OCI-LY1 (cell line): ENCODE data around the gene TMEM229B.

Experiments used
- H2AFZ ChIP-seq: fragments of 200-600 bp; sonication (generic), shearing (Covaris generic); 2 replicates; pipeline ENCODE4 v1.6.0; 2014; ENCODE audit warnings: antibody characterized with exemption, mild to moderate bottlenecking, low read length
- H3F3A ChIP-seq: fragments of 200-600 bp; sonication (generic), shearing (Covaris generic); 2 replicates; pipeline ENCODE4 v1.6.0; 2014; ENCODE audit warnings: mild to moderate bottlenecking, antibody characterized with exemption, low read length, moderate library complexity; ENCODE audit not compliant: insufficient read depth
- H3K27ac ChIP-seq: fragments of 200-600 bp; sonication (generic); 2 replicates; pipeline ENCODE4 v1.5.1; 2014; ENCODE audit warnings: low read length, mixed run types, mild to moderate bottlenecking, low read depth; ENCODE audit not compliant: poor library complexity, severe bottlenecking
- H3K27me3 ChIP-seq: fragments of 200-600 bp; sonication (generic); 2 replicates; pipeline ENCODE4 v1.6.0; 2014; ENCODE audit warnings: antibody characterized with exemption, mild to moderate bottlenecking, low read length, moderate library complexity; ENCODE audit not compliant: insufficient read depth
- H3K36me3 ChIP-seq: fragments of 200-600 bp; sonication (generic); 2 replicates; pipeline ENCODE4 v1.6.1; 2014; ENCODE audit warnings: mild to moderate bottlenecking, antibody characterized with exemption, low read length, moderate library complexity, mixed read lengths; ENCODE audit not compliant: insufficient read depth
- H3K4me1 ChIP-seq: fragments of 200-600 bp; sonication (generic); 2 replicates; pipeline ENCODE4 v1.5.1; 2014; ENCODE audit warnings: mild to moderate bottlenecking, low read length, moderate library complexity; ENCODE audit not compliant: insufficient read depth, severe bottlenecking
- H3K4me2 ChIP-seq: fragments of 200-600 bp; sonication (generic), shearing (Covaris generic); 2 replicates; pipeline ENCODE4 v1.6.1; 2014; ENCODE audit warnings: low read length
- H3K4me3 ChIP-seq: fragments of 200-600 bp; sonication (generic); 2 replicates; pipeline ENCODE4 v1.5.1; 2014; ENCODE audit warnings: low read length, low read depth, mild to moderate bottlenecking, mixed read lengths; ENCODE audit not compliant: poor library complexity, severe bottlenecking
- H3K79me2 ChIP-seq: fragments of 200-600 bp; shearing (Covaris generic); 2 replicates; pipeline ENCODE4 v1.6.1; 2016; ENCODE audit warnings: mixed run types, low read length, mixed read lengths; ENCODE audit not compliant: insufficient read depth
- H3K9ac ChIP-seq: fragments of 200-600 bp; sonication (generic), shearing (Covaris generic); 2 replicates; pipeline ENCODE4 v1.6.1; 2014; ENCODE audit warnings: mild to moderate bottlenecking, low read length, mixed read lengths
- H3K9me2 ChIP-seq: fragments of 200-600 bp; sonication (generic), shearing (Covaris generic); 2 replicates; pipeline ENCODE4 v1.6.1; 2014; ENCODE audit warnings: low read depth, mild to moderate bottlenecking, low read length, mixed read lengths
- H3K9me3 ChIP-seq: fragments of 200-600 bp; shearing (Covaris generic); 2 replicates; pipeline ENCODE4 v1.6.1; 2014; ENCODE audit warnings: low read length, mixed read lengths
- H4K20me1 ChIP-seq: fragments of 200-600 bp; sonication (generic), shearing (Covaris generic); 2 replicates; pipeline ENCODE4 v1.6.0; 2016; ENCODE audit warnings: mild to moderate bottlenecking, low read length; ENCODE audit not compliant: insufficient read depth
- EZH2 ChIP-seq: fragments of 200-600 bp; sonication (generic), shearing (Covaris generic); IDR thresholded peaks from 2 replicates; pipeline ENCODE4 v1.8.0; 2017; ENCODE audit warnings: borderline replicate concordance, mixed run types, mild to moderate bottlenecking, antibody characterized with exemption, low read length, moderate library complexity, mixed read lengths
- TF ChIP-seq, protein P1 (sequence below): fragments of 200-600 bp; sonication (generic), shearing (Covaris generic); IDR thresholded peaks from 2 replicates; pipeline ENCODE4 v1.5.1; 2017; ENCODE audit warnings: mild to moderate bottlenecking, antibody characterized with exemption, low read length, moderate library complexity, mixed read lengths

TMEM229B gene

DNA sequence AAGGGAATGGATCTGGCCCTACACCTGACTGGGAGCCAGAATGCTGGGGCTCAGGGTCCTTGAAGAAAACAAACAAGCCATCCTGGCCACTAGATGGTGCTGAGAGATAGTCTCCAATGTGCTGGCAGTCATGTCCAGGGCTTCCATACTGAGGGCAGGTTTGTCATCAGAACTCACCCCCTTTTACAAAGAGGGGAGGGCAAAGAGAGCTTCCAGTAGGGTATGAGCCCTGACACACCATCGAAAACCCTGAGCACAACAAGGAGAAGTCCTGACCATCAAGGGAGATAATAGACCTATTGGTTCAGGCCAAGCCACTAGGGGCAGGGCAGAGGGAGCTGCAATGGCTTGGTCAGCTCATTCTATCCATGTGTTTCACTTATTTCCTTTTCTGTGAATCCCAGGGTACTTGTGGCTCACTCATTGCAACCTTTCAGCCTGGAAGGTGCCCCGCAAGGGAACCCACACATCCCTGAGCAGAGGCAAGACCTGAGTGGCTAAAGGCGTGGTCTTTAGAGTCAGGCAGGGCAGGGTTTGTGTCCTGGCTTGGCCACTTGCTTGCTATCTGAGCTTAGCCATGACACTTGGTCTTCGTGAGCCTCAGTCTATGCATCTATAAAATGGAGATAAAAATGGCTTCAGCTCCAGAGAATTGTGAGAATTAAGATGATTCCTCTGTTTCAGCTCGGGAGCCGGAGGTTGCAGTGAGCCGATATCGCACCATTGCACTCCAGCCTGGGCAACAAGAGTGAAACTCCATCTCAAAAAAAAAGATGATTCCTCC lies 38.3 kb upstream of the TMEM229B start:
- no peak overlapping the region for H3K4me2 ChIP-seq
- H3K9ac ChIP-seq = no peak overlapping the region
- H2AFZ ChIP-seq = no peak overlapping the region
- H3K36me3 ChIP-seq = no peaks in the 10 kb centered on the region
- no peaks in the 10 kb centered on the region for H3K4me1 ChIP-seq
- no peaks in the 10 kb centered on the region for H3K9me3 ChIP-seq
- H3K27ac ChIP-seq = no peak overlapping the region
- no peak for TF ChIP-seq EZH2
- TF ChIP-seq, protein P1, sequence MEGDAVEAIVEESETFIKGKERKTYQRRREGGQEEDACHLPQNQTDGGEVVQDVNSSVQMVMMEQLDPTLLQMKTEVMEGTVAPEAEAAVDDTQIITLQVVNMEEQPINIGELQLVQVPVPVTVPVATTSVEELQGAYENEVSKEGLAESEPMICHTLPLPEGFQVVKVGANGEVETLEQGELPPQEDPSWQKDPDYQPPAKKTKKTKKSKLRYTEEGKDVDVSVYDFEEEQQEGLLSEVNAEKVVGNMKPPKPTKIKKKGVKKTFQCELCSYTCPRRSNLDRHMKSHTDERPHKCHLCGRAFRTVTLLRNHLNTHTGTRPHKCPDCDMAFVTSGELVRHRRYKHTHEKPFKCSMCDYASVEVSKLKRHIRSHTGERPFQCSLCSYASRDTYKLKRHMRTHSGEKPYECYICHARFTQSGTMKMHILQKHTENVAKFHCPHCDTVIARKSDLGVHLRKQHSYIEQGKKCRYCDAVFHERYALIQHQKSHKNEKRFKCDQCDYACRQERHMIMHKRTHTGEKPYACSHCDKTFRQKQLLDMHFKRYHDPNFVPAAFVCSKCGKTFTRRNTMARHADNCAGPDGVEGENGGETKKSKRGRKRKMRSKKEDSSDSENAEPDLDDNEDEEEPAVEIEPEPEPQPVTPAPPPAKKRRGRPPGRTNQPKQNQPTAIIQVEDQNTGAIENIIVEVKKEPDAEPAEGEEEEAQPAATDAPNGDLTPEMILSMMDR = peak; percentile 98
- H4K20me1 ChIP-seq = no peaks in the 10 kb centered on the region
- no peaks in the 10 kb centered on the region for H3K79me2 ChIP-seq
- no peaks in the 10 kb centered on the region for H3F3A ChIP-seq
- no peak overlapping the region for H3K4me3 ChIP-seq
- H3K9me2 ChIP-seq = no peaks in the 10 kb centered on the region
- H3K27me3 ChIP-seq = no peaks in the 10 kb centered on the region

DNA sequence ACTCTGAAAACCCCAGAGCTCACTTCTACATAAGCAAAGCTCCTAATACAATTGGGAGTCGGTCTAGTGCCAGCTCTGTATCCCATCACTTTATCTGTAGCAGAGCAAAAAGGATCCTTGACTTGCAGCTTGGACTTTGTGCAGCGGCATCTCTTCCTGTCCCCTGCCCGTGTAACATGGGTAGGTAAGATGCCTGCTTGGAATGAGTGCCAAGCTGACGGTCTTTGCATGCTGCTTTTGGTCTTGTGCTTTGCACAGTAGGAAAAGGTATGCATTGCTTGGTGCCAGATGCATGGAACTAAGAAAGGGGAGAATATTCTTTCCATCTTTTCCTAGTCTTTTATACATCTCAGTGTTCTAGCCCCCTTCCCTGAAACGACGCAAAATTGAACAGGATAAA lies 37.7 kb upstream of the TMEM229B start:
- H2AFZ ChIP-seq = no peak overlapping the region
- H3K27me3 ChIP-seq = no peaks in the 10 kb centered on the region
- H3K9me3 ChIP-seq = no peaks in the 10 kb centered on the region
- H4K20me1 ChIP-seq = no peaks in the 10 kb centered on the region
- no peaks in the 10 kb centered on the region for H3K9me2 ChIP-seq
- H3K9ac ChIP-seq = no peak overlapping the region
- H3F3A ChIP-seq = no peaks in the 10 kb centered on the region
- H3K4me1 ChIP-seq = no peaks in the 10 kb centered on the region
- no peak overlapping the region for H3K4me2 ChIP-seq
- H3K4me3 ChIP-seq = no peak overlapping the region
- no peak overlapping the region for H3K27ac ChIP-seq
- TF ChIP-seq EZH2 = no peak
- TF ChIP-seq, protein P1 = no peak
- no peaks in the 10 kb centered on the region for H3K79me2 ChIP-seq
- no peaks in the 10 kb centered on the region for H3K36me3 ChIP-seq

DNA sequence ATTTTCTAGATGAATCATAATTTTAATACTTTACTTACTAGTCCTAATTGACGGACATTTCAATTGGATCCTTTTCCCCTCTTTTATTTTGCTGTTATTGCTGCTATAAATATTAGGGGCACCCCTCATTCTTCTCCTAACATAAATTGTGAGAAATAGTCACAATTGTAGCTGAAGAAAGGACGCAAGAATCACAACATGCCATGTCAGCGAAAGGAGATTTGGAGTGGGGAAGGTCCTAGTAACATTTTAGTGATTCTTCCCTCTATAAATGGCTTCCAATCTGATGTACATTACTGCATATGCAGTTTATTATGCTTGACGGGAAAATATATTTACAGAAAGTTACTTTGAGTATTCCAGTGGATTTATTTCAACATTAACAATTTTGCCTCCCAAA lies 36.9 kb upstream of the TMEM229B start:
- Histone ChIP-seq H3F3A (no peaks in the 10 kb centered on the region), H3K27ac (no peak overlapping the region), H2AFZ (no peak overlapping the region), H4K20me1 (no peaks in the 10 kb centered on the region), H3K27me3 (no peaks in the 10 kb centered on the region), H3K79me2 (no peaks in the 10 kb centered on the region), H3K4me3 (no peak overlapping the region), H3K9me3 (no peaks in the 10 kb centered on the region), H3K4me1 (no peaks in the 10 kb centered on the region), H3K9ac (no peak overlapping the region), H3K36me3 (no peaks in the 10 kb centered on the region), H3K4me2 (no peak overlapping the region), H3K9me2 (no peaks in the 10 kb centered on the region)
- TF ChIP-seq, protein P1 = no peak
- TF ChIP-seq EZH2 = no peak
